T-helper 1 cell treated with Interleukin-12 subunit alpha and Interleukin-12 subunit beta and Interleukin-4 antibody, amounts not matched to agents 30 μg/mL and 1 μg/mL, for 36 hours (primary cell): ENCODE measurements around the gene ZNF217.
A peak's percentile ranks its signal among the peaks of the same experiment; 100 is the strongest.
"Not testable (repeated sequence)": the region's sequence is repeated elsewhere in the genome, so short reads cannot be mapped to it uniquely, and the experiment has no call there.

ENCODE experiments used
- H3K27ac Mint-ChIP-seq: one replicate; pipeline ENCODE4 v1.8.0; 2021; ENCODE audit warnings: mild to moderate bottlenecking, mixed read lengths
- H3K27me3 Mint-ChIP-seq: one replicate; pipeline ENCODE4 v1.8.0; 2021; ENCODE audit warnings: low read depth, mixed read lengths
- H3K36me3 Mint-ChIP-seq: one replicate; pipeline ENCODE4 v1.8.0; 2021; ENCODE audit warnings: low read depth, mixed read lengths
- H3K4me1 Mint-ChIP-seq: one replicate; pipeline ENCODE4 v1.8.0; 2021; ENCODE audit warnings: low read depth, mixed read lengths
- H3K4me3 Mint-ChIP-seq: one replicate; pipeline ENCODE4 v1.8.0; 2021; ENCODE audit warnings: mild to moderate bottlenecking, moderate library complexity, mixed read lengths
- H3K9me3 Mint-ChIP-seq: one replicate; pipeline ENCODE4 v1.8.0; 2021; ENCODE audit warnings: mixed read lengths

Gene ZNF217

GRCh38 chr20:53576195-53576580, 17.5 kb downstream of the ZNF217 start:
- Mint-ChIP-seq H3K4me1 (peaks cover 57% of the 10 kb centered on the region), H3K9me3 (no peaks in the 10 kb centered on the region), H3K27me3 (no peaks in the 10 kb centered on the region), H3K4me3 (no peak overlapping the region), H3K27ac (peak overlapping the region; percentile 59), H3K36me3 (peaks cover 73% of the 10 kb centered on the region)

GRCh38 chr20:53575481-53576194, 18.0 kb downstream of the ZNF217 start:
- peaks cover 53% of the 10 kb centered on the region for H3K4me1 Mint-ChIP-seq
- no peak overlapping the region for H3K4me3 Mint-ChIP-seq
- no peaks in the 10 kb centered on the region for H3K27me3 Mint-ChIP-seq
- H3K36me3 Mint-ChIP-seq = peaks cover 76% of the 10 kb centered on the region
- H3K9me3 Mint-ChIP-seq = no peaks in the 10 kb centered on the region
- peak overlapping the region; percentile 59 for H3K27ac Mint-ChIP-seq

- H3K9me3 Mint-ChIP-seq = no peaks in the 10 kb centered on the region
- H3K36me3 Mint-ChIP-seq = peaks cover 71% of the 10 kb centered on the region
- H3K4me3 Mint-ChIP-seq = no peak overlapping the region
- no peak overlapping the region for H3K27ac Mint-ChIP-seq
- no peaks in the 10 kb centered on the region for H3K27me3 Mint-ChIP-seq
- H3K4me1 Mint-ChIP-seq = peaks cover 45% of the 10 kb centered on the region
Observed at GRCh38 chr20:53574819-53575218, 18.8 kb downstream of the ZNF217 start.

GRCh38 chr20:53574259-53574789, 19.3 kb downstream of the ZNF217 start:
- H3K36me3 Mint-ChIP-seq = peaks cover 70% of the 10 kb centered on the region
- no peaks in the 10 kb centered on the region for H3K27me3 Mint-ChIP-seq
- no peak overlapping the region for H3K27ac Mint-ChIP-seq
- no peaks in the 10 kb centered on the region for H3K9me3 Mint-ChIP-seq
- H3K4me1 Mint-ChIP-seq = peaks cover 42% of the 10 kb centered on the region
- H3K4me3 Mint-ChIP-seq = no peak overlapping the region

- Mint-ChIP-seq H3K4me3 (no peak overlapping the region), H3K4me1 (peaks cover 27% of the 10 kb centered on the region), H3K27ac (no peak overlapping the region), H3K36me3 (peaks cover 69% of the 10 kb centered on the region), H3K9me3 (no peaks in the 10 kb centered on the region), H3K27me3 (no peaks in the 10 kb centered on the region)
Observed at GRCh38 chr20:53571555-53572286, 21.9 kb downstream of the ZNF217 start.

- no peaks in the 10 kb centered on the region for H3K9me3 Mint-ChIP-seq
Observed at GRCh38 chr20:53570446-53571276, 23.0 kb downstream of the ZNF217 start.

GRCh38 chr20:53569606-53570307, 23.9 kb downstream of the ZNF217 start:
- Mint-ChIP-seq H3K27me3 (no peaks in the 10 kb centered on the region), H3K27ac (no peak overlapping the region), H3K36me3 (peaks cover 63% of the 10 kb centered on the region), H3K4me3 (no peak overlapping the region), H3K4me1 (peaks cover 9% of the 10 kb centered on the region), H3K9me3 (no peaks in the 10 kb centered on the region)

More at GRCh38 chr20:53570446-53571276, 23.0 kb downstream of the ZNF217 start:
- peaks cover 67% of the 10 kb centered on the region for H3K36me3 Mint-ChIP-seq
- no peaks in the 10 kb centered on the region for H3K27me3 Mint-ChIP-seq
- no peak overlapping the region for H3K4me3 Mint-ChIP-seq
- H3K27ac Mint-ChIP-seq = peak overlapping the region; percentile 16
- peaks cover 17% of the 10 kb centered on the region for H3K4me1 Mint-ChIP-seq

- H3K4me3 Mint-ChIP-seq = no peak overlapping the region
- peaks cover 56% of the 10 kb centered on the region for H3K36me3 Mint-ChIP-seq
- no peaks in the 10 kb centered on the region for H3K9me3 Mint-ChIP-seq
- H3K27me3 Mint-ChIP-seq = no peaks in the 10 kb centered on the region
- no peak overlapping the region for H3K27ac Mint-ChIP-seq
- H3K4me1 Mint-ChIP-seq = peaks cover 8% of the 10 kb centered on the region
Observed at GRCh38 chr20:53569005-53569404, 24.6 kb downstream of the ZNF217 start.

- Mint-ChIP-seq H3K36me3 (peaks cover 56% of the 10 kb centered on the region), H3K9me3 (no peaks in the 10 kb centered on the region), H3K4me3 (no peak overlapping the region), H3K27me3 (no peaks in the 10 kb centered on the region), H3K4me1 (peaks cover 8% of the 10 kb centered on the region), H3K27ac (no peak overlapping the region)
Observed at GRCh38 chr20:53568351-53568750, 25.3 kb downstream of the ZNF217 start.

- no peak overlapping the region for H3K4me3 Mint-ChIP-seq
- H3K27ac Mint-ChIP-seq = no peak overlapping the region
- H3K4me1 Mint-ChIP-seq = peaks cover 4% of the 10 kb centered on the region
- no peaks in the 10 kb centered on the region for H3K9me3 Mint-ChIP-seq
- no peaks in the 10 kb centered on the region for H3K27me3 Mint-ChIP-seq
- H3K36me3 Mint-ChIP-seq = peaks cover 52% of the 10 kb centered on the region
Observed at GRCh38 chr20:53567379-53567917, 26.2 kb downstream of the ZNF217 start.

GRCh38 chr20:53566623-53567022, 27.0 kb downstream of the ZNF217 start:
- not testable (repeated sequence) for H3K27ac Mint-ChIP-seq, H3K4me3 Mint-ChIP-seq, H3K27me3 Mint-ChIP-seq, H3K4me1 Mint-ChIP-seq, H3K9me3 Mint-ChIP-seq
- H3K36me3 Mint-ChIP-seq = peaks cover 43% of the 10 kb centered on the region

- Mint-ChIP-seq H3K27ac (no peak overlapping the region), H3K36me3 (peaks cover 35% of the 10 kb centered on the region), H3K4me1 (peaks cover 2% of the 10 kb centered on the region), H3K9me3 (no peaks in the 10 kb centered on the region), H3K27me3 (no peaks in the 10 kb centered on the region), H3K4me3 (no peak overlapping the region)
Observed at GRCh38 chr20:53565254-53565653, 28.4 kb downstream of the ZNF217 start.

- not testable (repeated sequence) for H3K9me3 Mint-ChIP-seq, H3K27me3 Mint-ChIP-seq, H3K4me1 Mint-ChIP-seq, H3K4me3 Mint-ChIP-seq, H3K27ac Mint-ChIP-seq
- H3K36me3 Mint-ChIP-seq = peaks cover 20% of the 10 kb centered on the region
Observed at GRCh38 chr20:53562104-53562764, 31.4 kb downstream of the ZNF217 start.
